Naive thymus-derived CD8-positive, alpha-beta T cell (primary cell): ENCODE data around the gene INTS1. TPM values are rescaled to one million over a fixed set of nuclear protein-coding genes. Genes with fewer than 3 reads are reported as not detected.

Experiments used
- ATAC-seq, 2 donors: fragments of 150-1000 bp; cut with Tn5 transposase in 1 of 2; sonication (Bioruptor Pico), chemical (Tn5 transposase) in 1 of 2; 1 replicate in 1 of 2; 2 replicates in 1 of 2; pipeline ENCODE4 v1.10.0; 2021; ENCODE audit warnings: mild to moderate bottlenecking in 2 of 2, moderate library complexity in 2 of 2
- POLR2A ChIA-PET: fragments of 350-600 bp; sonication (Branson Sonifier 250); formaldehyde crosslinking; loops from one replicate; lab custom pipeline; 2021; ENCODE audit warnings: antibody characterized with exemption; lab: Charles Lee
- DNase-seq, 10 donors: peaks; one replicate each; pipeline versions ENCODE4 v3.0.0 to v3.0.0-alpha.2; 2020 to 2022
- H3K27ac Mint-ChIP-seq, 10 donors: one replicate each; pipeline ENCODE4 v1.8.0; 2020 to 2022; ENCODE audit warnings: mild to moderate bottlenecking in 10 of 10, mixed read lengths in 10 of 10, moderate library complexity in 4 of 10, inconsistent platforms in 1 of 10
- H3K27me3 Mint-ChIP-seq, 5 donors: one replicate each; pipeline ENCODE4 v1.8.0; 2021 to 2022; ENCODE audit warnings: mixed read lengths in 5 of 5
- H3K36me3 Mint-ChIP-seq, 3 donors: one replicate each; pipeline ENCODE4 v1.8.0; 2020 to 2022; ENCODE audit warnings: mixed read lengths in 3 of 3, mild to moderate bottlenecking in 2 of 3, inconsistent platforms in 1 of 3
- H3K4me1 Mint-ChIP-seq, 4 donors: one replicate each; pipeline ENCODE4 v1.8.0; 2021 to 2022; ENCODE audit warnings: mixed read lengths in 4 of 4
- H3K4me3 Mint-ChIP-seq, 10 donors: one replicate each; pipeline ENCODE4 v1.8.0; 2020 to 2022; ENCODE audit warnings: mild to moderate bottlenecking in 10 of 10, mixed read lengths in 10 of 10, moderate library complexity in 6 of 10, inconsistent platforms in 1 of 10
- H3K9me3 Mint-ChIP-seq, 9 donors: one replicate each; pipeline ENCODE4 v1.8.0; 2020 to 2022; ENCODE audit warnings: mixed read lengths in 9 of 9, mild to moderate bottlenecking in 3 of 9, inconsistent platforms in 1 of 9, moderate library complexity in 1 of 9
- polyA plus RNA-seq, 3 donors: library from polyadenylated mRNA; unstranded; fragments of 300-500 nt; fragmentation: Illumina TruSeq; gene quantifications; one replicate each; pipeline ENCODE4 v1.2.3, GENCODE V29; 2021
- total RNA-seq, 8 experiments: library from RNA in 2 of 8; stranded (reverse) in 2 of 8; gene quantifications; one replicate each; pipeline ENCODE4 v1.2.3 and lab custom pipeline; 2021 to 2026

Gene INTS1
- total and polyA plus RNA-seq, 5 experiments from 2014 or later: 9.1 to 136 (median 24.6) TPM

GRCh38 chr7:1473864-1474512, 30.2 kb downstream of the INTS1 start:
- H3K9me3 Mint-ChIP-seq: no peaks in the 10 kb centered on the region
- POLR2A ChIA-PET: interaction anchor here (0.6 to 1.1 kb wide), 3 partner anchors 13 to 56 kb away, joined by 3 to 5 read pairs (median 4); no protein-coding TSS in a partner anchor

GRCh38 chr7:1470901-1471300, 33.3 kb downstream of the INTS1 start:
- ATAC-seq (no peak), DNase-seq (no peak)
- peaks cover 3 to 14% (median 9%) of the 10 kb centered on the region in 4 donors for H3K4me1 Mint-ChIP-seq
- no peaks in the 10 kb centered on the region for H3K27me3 Mint-ChIP-seq
- POLR2A ChIA-PET: no interaction called here
- no peaks in the 10 kb centered on the region for H3K9me3 Mint-ChIP-seq
- no peak overlapping the region for H3K4me3 Mint-ChIP-seq
- H3K27ac Mint-ChIP-seq: no peak overlapping the region
- H3K36me3 Mint-ChIP-seq: peaks cover 0 to 5% (median 0%) of the 10 kb centered on the region in 3 donors

More at GRCh38 chr7:1473864-1474512, 30.2 kb downstream of the INTS1 start:
- H3K27ac Mint-ChIP-seq: peak overlapping the region in 3 of 10 donors; percentile 28 to 57 (median 40)
- peak; percentile 94 to 95 for ATAC-seq
- peak; percentile 73 to 92 (median 84) for DNase-seq
- H3K36me3 Mint-ChIP-seq: peaks cover 0 to 10% (median 0%) of the 10 kb centered on the region in 3 donors
- no peaks in the 10 kb centered on the region for H3K27me3 Mint-ChIP-seq
- peaks cover 3 to 14% (median 8%) of the 10 kb centered on the region in 4 donors for H3K4me1 Mint-ChIP-seq
- H3K4me3 Mint-ChIP-seq: no peak overlapping the region

- H3K27ac Mint-ChIP-seq: no peak overlapping the region
- peaks cover 0 to 5% (median 0%) of the 10 kb centered on the region in 3 donors for H3K36me3 Mint-ChIP-seq
- peaks cover 0 to 4% (median 3%) of the 10 kb centered on the region in 4 donors for H3K4me1 Mint-ChIP-seq
- H3K27me3 Mint-ChIP-seq: no peaks in the 10 kb centered on the region
- DNase-seq (no peak), ATAC-seq (peak in 1 of 2 donors; percentile 29)
- POLR2A ChIA-PET: no interaction called here
- H3K9me3 Mint-ChIP-seq: no peaks in the 10 kb centered on the region
- no peak overlapping the region for H3K4me3 Mint-ChIP-seq
Measured at GRCh38 chr7:1468643-1469298, 35.4 kb downstream of the INTS1 start.

- H3K27ac Mint-ChIP-seq: peak overlapping the region in 1 of 10 donors; percentile 53
- DNase-seq (no peak), ATAC-seq (no peak)
- H3K36me3 Mint-ChIP-seq: peaks cover 0 to 5% (median 0%) of the 10 kb centered on the region in 3 donors
- H3K27me3 Mint-ChIP-seq: no peaks in the 10 kb centered on the region
- POLR2A ChIA-PET: no interaction called here
- H3K4me1 Mint-ChIP-seq: peaks cover 0 to 3% (median under 1%) of the 10 kb centered on the region in 4 donors
- H3K9me3 Mint-ChIP-seq: no peaks in the 10 kb centered on the region
- H3K4me3 Mint-ChIP-seq: no peak overlapping the region
Measured at GRCh38 chr7:1468203-1468602, 36.0 kb downstream of the INTS1 start.

- DNase-seq: no peak
- H3K9me3 Mint-ChIP-seq: peaks cover 0 to under 1% (median 0%) of the 10 kb centered on the region in 9 donors
- no peak overlapping the region for H3K4me3 Mint-ChIP-seq
- peak overlapping the region in 1 of 10 donors; percentile 73 for H3K27ac Mint-ChIP-seq
- peaks cover 0 to 11% (median 9%) of the 10 kb centered on the region in 4 donors for H3K4me1 Mint-ChIP-seq
- no peak for ATAC-seq
- POLR2A ChIA-PET: no interaction called here
- peaks cover 0 to 3% (median 0%) of the 10 kb centered on the region in 3 donors for H3K36me3 Mint-ChIP-seq
- H3K27me3 Mint-ChIP-seq: no peaks in the 10 kb centered on the region
Measured at GRCh38 chr7:1466524-1467271, 37.5 kb downstream of the INTS1 start.

- H3K9me3 Mint-ChIP-seq: peaks cover 0 to 2% (median 0%) of the 10 kb centered on the region in 9 donors
- DNase-seq: no peak
- H3K27me3 Mint-ChIP-seq: no peaks in the 10 kb centered on the region
- peaks cover 0 to 22% (median 17%) of the 10 kb centered on the region in 4 donors for H3K4me1 Mint-ChIP-seq
- no peak overlapping the region for H3K4me3 Mint-ChIP-seq
- no peak overlapping the region for H3K27ac Mint-ChIP-seq
- POLR2A ChIA-PET: interaction anchor here (0.6 kb wide), 1 partner anchor 29 kb away, joined by 3 read pairs; no protein-coding TSS in a partner anchor
- no peak for ATAC-seq
- no peaks in the 10 kb centered on the region for H3K36me3 Mint-ChIP-seq
Measured at GRCh38 chr7:1464694-1465093, 39.5 kb downstream of the INTS1 start.

GRCh38 chr7:1463676-1464223, 40.4 kb downstream of the INTS1 start:
- Mint-ChIP-seq H3K4me3 (no peak overlapping the region), H3K4me1 (peaks cover 0 to 22% (median 17%) of the 10 kb centered on the region in 4 donors), H3K9me3 (peaks cover 0 to 2% (median 0%) of the 10 kb centered on the region in 9 donors), H3K27me3 (no peaks in the 10 kb centered on the region), H3K27ac (peak overlapping the region in 1 of 10 donors; percentile 61), H3K36me3 (no peaks in the 10 kb centered on the region)
- DNase-seq: no peak
- POLR2A ChIA-PET: interaction anchor here (0.6 kb wide), 1 partner anchor 30 kb away, joined by 3 read pairs; no protein-coding TSS in a partner anchor
- no peak for ATAC-seq

GRCh38 chr7:1461646-1462375, 42.4 kb downstream of the INTS1 start:
- Mint-ChIP-seq H3K4me1 (peaks cover 11 to 34% (median 23%) of the 10 kb centered on the region in 4 donors), H3K27ac (peak overlapping the region; percentile 13 to 82 (median 52))
- POLR2A ChIA-PET: no interaction called here

GRCh38 chr7:1460821-1461645, 43.2 kb downstream of the INTS1 start:
- peaks cover 0 to 2% (median 0%) of the 10 kb centered on the region in 9 donors for H3K9me3 Mint-ChIP-seq
- peaks cover 11 to 34% (median 22%) of the 10 kb centered on the region in 4 donors for H3K4me1 Mint-ChIP-seq
- no peaks in the 10 kb centered on the region for H3K36me3 Mint-ChIP-seq
- POLR2A ChIA-PET: interaction anchor here (1.2 kb wide), 1 partner anchor 13 kb away, joined by 5 read pairs; no protein-coding TSS in a partner anchor
- H3K27me3 Mint-ChIP-seq: no peaks in the 10 kb centered on the region
- DNase-seq (no peak), ATAC-seq (no peak)
- peak overlapping the region in 7 of 10 donors; percentile 0 to 76 (median 28) for H3K4me3 Mint-ChIP-seq
- H3K27ac Mint-ChIP-seq: peak overlapping the region in 6 of 10 donors; percentile 1 to 82 (median 60)

More at GRCh38 chr7:1461646-1462375, 42.4 kb downstream of the INTS1 start:
- H3K36me3 Mint-ChIP-seq: no peaks in the 10 kb centered on the region
- H3K9me3 Mint-ChIP-seq: peaks cover 0 to 2% (median 0%) of the 10 kb centered on the region in 9 donors
- peak overlapping the region in 7 of 10 donors; percentile 0 to 46 (median 14) for H3K4me3 Mint-ChIP-seq
- DNase-seq (no peak), ATAC-seq (no peak)
- no peaks in the 10 kb centered on the region for H3K27me3 Mint-ChIP-seq

GRCh38 chr7:1459920-1460820, 44.0 kb downstream of the INTS1 start:
- Mint-ChIP-seq H3K27me3 (no peaks in the 10 kb centered on the region), H3K4me1 (peaks cover 11 to 34% (median 22%) of the 10 kb centered on the region in 4 donors), H3K36me3 (no peaks in the 10 kb centered on the region), H3K9me3 (peaks cover 0 to 2% (median 0%) of the 10 kb centered on the region in 9 donors), H3K27ac (peak overlapping the region in 6 of 10 donors; percentile 53 to 86 (median 72)), H3K4me3 (peak overlapping the region; percentile 33 to 83 (median 72))
- POLR2A ChIA-PET: interaction anchor here (1.2 kb wide), 1 partner anchor 14 kb away, joined by 5 read pairs; no protein-coding TSS in a partner anchor
- ATAC-seq (peak in 1 of 2 donors; percentile 7), DNase-seq (peak in 1 of 10 donors; percentile 34)
